ENCODE data around the gene FBXW12. TPM values are rescaled to one million over a fixed set of nuclear protein-coding genes. Genes with fewer than 3 reads are reported as not detected.

Gene FBXW12
- total RNA-seq, 6 experiments from 2014 or later, result not detected

DNA sequence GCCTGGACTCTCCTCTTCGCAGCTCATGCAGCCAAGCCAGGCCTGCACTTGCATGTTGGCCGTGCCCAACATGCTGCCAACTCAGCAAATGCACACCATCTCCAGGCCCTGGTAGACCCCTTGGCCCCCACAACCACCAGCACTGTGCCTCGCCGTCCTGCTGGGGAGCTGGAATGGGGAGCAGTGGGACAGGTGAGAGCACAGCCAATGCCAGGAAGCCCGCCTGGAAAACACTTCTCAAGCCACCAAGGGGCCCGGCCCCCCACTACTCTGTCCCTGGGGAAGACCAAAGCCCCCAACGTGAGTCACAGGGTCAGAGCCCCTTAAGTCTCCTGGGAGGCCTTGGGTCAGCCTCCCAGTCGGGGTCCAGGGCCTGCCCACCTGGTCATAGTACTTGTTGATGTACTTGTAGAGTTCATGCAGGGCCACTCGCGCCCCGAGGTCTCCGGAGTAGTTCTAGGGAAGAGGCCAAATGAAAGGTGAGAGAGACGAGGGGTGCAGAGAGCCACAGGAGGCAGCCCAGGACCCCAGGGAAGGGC is 33.4 kb downstream of the FBXW12 start:
- intact Hi-C loops (cut with DNase I), result no loop called here
- peak; percentile 15 to 55 (median 51) for DNase-seq
- Histone ChIP-seq H3K36me3 (peaks cover 0 to 63% (median 28%) of the 10 kb centered on the region in 4 donors), H3K27me3 (no peaks in the 10 kb centered on the region), H3K4me3 (no peak overlapping the region), H3K9me3 (no peaks in the 10 kb centered on the region), H3K4me1 (no peaks in the 10 kb centered on the region), H3K27ac (no peak overlapping the region)
- TF ChIP-seq POLR2A (IDR thresholded peaks at IDR 0.05), result no peak
- TF ChIP-seq, protein P1, sequence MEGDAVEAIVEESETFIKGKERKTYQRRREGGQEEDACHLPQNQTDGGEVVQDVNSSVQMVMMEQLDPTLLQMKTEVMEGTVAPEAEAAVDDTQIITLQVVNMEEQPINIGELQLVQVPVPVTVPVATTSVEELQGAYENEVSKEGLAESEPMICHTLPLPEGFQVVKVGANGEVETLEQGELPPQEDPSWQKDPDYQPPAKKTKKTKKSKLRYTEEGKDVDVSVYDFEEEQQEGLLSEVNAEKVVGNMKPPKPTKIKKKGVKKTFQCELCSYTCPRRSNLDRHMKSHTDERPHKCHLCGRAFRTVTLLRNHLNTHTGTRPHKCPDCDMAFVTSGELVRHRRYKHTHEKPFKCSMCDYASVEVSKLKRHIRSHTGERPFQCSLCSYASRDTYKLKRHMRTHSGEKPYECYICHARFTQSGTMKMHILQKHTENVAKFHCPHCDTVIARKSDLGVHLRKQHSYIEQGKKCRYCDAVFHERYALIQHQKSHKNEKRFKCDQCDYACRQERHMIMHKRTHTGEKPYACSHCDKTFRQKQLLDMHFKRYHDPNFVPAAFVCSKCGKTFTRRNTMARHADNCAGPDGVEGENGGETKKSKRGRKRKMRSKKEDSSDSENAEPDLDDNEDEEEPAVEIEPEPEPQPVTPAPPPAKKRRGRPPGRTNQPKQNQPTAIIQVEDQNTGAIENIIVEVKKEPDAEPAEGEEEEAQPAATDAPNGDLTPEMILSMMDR (IDR thresholded peaks at IDR 0.05), result no peak
- WGBS (ENCODE audit: insufficient coverage, low coverage, low lambda C conversion rate, missing lambda C conversion rate), result 40% methylated on average over 5 of the region's 13 CpGs
- ATAC-seq, result no peak

DNA sequence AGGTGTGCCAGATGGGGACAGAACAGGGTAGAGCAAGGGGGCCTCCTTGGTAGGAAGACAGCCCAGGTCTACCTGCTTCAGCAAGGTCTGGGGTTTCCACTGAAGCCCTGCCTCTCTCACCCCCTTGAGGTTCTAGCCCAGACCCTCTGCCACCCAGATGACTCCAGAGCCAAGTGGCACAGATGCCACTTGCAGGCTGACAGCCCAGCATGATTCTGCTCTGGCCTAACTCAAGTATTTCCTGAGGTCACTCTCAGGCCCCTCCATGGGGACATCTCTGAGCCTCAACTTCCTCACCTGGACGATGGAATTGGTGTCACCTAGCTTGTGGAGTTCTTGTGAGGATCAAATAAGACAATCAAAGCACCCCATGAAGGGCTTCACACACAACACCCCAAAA is 34.0 kb downstream of the FBXW12 start:
- Histone ChIP-seq H3K27ac (no peak overlapping the region), H3K36me3 (peaks cover 0 to 69% (median 31%) of the 10 kb centered on the region in 4 donors), H3K4me3 (no peak overlapping the region), H3K9me3 (no peaks in the 10 kb centered on the region), H3K27me3 (no peaks in the 10 kb centered on the region), H3K4me1 (no peaks in the 10 kb centered on the region)
- intact Hi-C loops (cut with DNase I), result no loop called here
- DNase-seq (no peak), ATAC-seq (no peak)
- TF ChIP-seq POLR2A (IDR thresholded peaks at IDR 0.05), result no peak
- TF ChIP-seq, protein P1 (IDR thresholded peaks at IDR 0.05), result no peak
- whole genome bisulfite sequencing (ENCODE audit: insufficient coverage, low coverage, low lambda C conversion rate, missing lambda C conversion rate), result 80% methylated on average over 1 of the region's 1 CpG

DNA sequence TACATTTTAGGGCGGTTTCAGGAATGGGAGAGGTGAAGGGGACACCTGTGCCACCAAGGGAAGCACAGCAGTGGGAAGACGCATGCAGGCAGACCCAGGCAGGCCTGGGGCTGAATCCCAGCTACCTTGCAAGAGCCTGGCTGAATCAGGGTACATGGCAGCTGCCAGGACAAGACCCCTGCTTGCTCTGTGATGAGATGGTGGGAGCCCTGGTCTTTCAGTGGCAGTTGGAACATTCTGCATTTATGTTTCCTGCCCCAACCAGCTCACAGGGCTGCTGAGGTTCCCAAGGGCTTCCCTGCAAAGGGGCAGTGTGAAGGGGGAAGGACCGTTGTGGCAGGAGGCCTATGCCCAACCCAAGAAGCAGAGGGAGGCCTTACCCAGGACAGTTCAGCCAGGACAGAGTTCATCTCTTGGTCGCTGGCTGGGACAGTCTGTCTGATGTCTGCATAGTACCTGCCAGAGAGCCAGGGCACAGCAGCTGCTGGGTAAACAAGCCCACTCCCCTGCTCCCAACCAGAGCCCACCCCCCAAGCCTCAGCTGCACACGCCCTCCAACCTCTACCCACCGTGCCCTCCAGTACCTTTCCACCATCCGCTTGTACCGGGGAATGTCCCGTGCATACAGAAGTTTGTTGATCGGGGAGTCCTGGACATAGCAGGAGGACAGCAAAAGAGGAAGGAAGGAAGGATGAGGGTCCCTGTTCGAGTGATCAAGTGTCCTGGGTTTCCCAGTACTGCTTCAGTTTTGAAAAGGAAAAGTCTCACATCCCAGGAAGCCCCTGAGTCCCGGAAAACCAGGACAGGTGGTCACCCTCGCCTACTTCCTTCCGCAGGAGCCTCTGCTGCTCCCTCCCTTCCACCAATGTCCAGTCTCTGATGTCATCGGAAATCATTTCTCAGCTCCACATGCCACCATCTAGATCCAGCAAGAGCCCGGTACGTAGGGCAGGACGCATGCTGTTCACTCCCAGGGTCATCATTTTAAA is 34.7 kb downstream of the FBXW12 start:
- DNase-seq (peak in 2 of 3 donors; percentile 5 to 34), ATAC-seq (no peak)
- Histone ChIP-seq H3K36me3 (peaks cover 0 to 76% (median 35%) of the 10 kb centered on the region in 4 donors), H3K4me3 (no peak overlapping the region), H3K4me1 (no peaks in the 10 kb centered on the region), H3K27ac (no peak overlapping the region), H3K9me3 (no peaks in the 10 kb centered on the region), H3K27me3 (no peaks in the 10 kb centered on the region)
- WGBS (ENCODE audit: insufficient coverage, low coverage, low lambda C conversion rate, missing lambda C conversion rate), result 72% methylated on average over 8 of the region's 18 CpGs
- no peak for TF ChIP-seq POLR2A (IDR thresholded peaks at IDR 0.05)
- TF ChIP-seq, protein P1 (IDR thresholded peaks at IDR 0.05), result no peak
- intact Hi-C loops (cut with DNase I), result no loop called here

DNA sequence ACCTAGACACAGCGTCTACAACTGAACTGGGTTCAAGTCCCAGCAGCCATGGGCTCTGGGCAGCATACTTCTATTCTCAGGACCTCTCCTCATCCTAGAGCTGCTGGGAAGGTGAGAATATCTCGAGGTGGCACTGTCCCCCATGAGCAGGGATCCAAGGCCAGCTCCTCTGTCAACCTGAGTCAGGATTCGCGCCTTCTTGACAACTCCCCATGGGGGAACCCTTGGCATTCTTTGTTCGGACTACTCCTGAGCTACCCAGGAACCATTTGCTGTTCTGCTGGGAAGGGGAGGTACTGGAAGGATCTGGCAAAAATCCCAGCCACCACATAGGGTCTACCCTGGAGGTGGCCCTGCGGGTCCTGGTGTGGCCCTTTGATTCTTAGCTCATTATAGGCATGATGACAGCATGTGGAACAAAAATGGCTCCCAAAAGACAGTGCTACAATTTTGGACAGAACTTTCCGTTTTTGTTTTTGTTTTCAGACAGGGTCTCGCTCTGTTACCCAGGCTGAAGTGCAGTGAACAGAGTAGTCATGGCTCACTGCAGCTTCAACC is 35.6 kb downstream of the FBXW12 start:
- ATAC-seq (no peak), DNase-seq (no peak)
- Histone ChIP-seq H3K4me3 (no peak overlapping the region), H3K4me1 (no peaks in the 10 kb centered on the region), H3K9me3 (no peaks in the 10 kb centered on the region), H3K27me3 (no peaks in the 10 kb centered on the region), H3K27ac (no peak overlapping the region), H3K36me3 (peaks cover 0 to 85% (median 42%) of the 10 kb centered on the region in 4 donors)
- 83% methylated on average over 2 of the region's 8 CpGs for WGBS (ENCODE audit: insufficient coverage, low coverage, low lambda C conversion rate, missing lambda C conversion rate)
- intact Hi-C loops (cut with DNase I), result no loop called here
- TF ChIP-seq, protein P1 (IDR thresholded peaks at IDR 0.05), result no peak
- no peak for TF ChIP-seq POLR2A (IDR thresholded peaks at IDR 0.05)

Data from right lobe of liver (tissue), 6 donors.